ENCODE data around the gene YIF1A.

YIF1A gene

DNA sequence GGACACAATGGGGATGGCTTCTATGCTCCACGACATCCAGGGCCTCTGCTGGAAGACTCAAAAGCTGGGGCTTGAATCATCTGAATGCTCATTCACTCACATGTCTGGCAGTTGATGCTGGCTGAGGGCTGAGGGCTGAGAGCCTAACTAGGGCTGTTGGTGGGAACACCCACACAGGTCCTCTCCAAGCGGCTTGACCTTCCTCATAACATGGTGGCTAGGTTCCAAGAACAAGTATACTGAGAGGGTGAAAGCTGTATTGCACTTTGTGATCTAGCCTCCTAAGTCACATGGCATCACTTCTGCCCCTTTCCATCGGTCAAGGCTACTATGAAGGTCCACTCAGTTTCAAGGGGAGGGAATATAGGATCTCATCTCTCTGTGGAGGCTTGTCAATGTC, 10.2 kb upstream of the YIF1A start:
- DNase-seq (ENCODE audit: low spot score in 2 of 2) (no peak), ATAC-seq (no peak)
- H3K27ac Mint-ChIP-seq = no peak overlapping the region
- no peaks in the 10 kb centered on the region for H3K4me1 Mint-ChIP-seq
- H3K4me3 Mint-ChIP-seq = no peak overlapping the region
- no peaks in the 10 kb centered on the region for H3K36me3 Mint-ChIP-seq
- H3K9me3 Mint-ChIP-seq = no peaks in the 10 kb centered on the region

DNA sequence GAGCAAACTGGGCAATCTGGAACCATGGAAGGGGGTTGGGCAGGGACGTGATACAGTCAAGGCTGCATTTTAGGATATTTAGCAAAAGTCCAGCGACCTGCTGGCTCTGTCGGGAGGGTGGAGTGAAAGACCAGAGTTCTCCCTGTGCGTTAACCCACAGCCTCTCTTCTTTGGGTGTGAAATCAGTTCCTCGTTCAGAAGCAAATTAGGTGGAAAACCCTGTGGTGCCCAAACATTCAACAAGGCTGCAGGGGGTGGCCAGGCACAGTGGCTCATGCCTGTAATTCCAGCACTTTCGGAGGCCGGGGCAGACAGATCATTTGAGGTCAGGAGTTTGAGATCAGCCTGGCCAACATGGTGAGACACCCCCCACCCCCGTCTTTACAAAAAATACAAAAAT, 8.7 kb upstream of the YIF1A start:
- no peak overlapping the region for H3K27ac Mint-ChIP-seq
- H3K9me3 Mint-ChIP-seq = no peaks in the 10 kb centered on the region
- peaks cover 9% of the 10 kb centered on the region for H3K4me1 Mint-ChIP-seq
- H3K4me3 Mint-ChIP-seq = no peak overlapping the region
- no peaks in the 10 kb centered on the region for H3K36me3 Mint-ChIP-seq
- no peak for DNase-seq (ENCODE audit: low spot score in 2 of 2)
- ATAC-seq = no peak

DNA sequence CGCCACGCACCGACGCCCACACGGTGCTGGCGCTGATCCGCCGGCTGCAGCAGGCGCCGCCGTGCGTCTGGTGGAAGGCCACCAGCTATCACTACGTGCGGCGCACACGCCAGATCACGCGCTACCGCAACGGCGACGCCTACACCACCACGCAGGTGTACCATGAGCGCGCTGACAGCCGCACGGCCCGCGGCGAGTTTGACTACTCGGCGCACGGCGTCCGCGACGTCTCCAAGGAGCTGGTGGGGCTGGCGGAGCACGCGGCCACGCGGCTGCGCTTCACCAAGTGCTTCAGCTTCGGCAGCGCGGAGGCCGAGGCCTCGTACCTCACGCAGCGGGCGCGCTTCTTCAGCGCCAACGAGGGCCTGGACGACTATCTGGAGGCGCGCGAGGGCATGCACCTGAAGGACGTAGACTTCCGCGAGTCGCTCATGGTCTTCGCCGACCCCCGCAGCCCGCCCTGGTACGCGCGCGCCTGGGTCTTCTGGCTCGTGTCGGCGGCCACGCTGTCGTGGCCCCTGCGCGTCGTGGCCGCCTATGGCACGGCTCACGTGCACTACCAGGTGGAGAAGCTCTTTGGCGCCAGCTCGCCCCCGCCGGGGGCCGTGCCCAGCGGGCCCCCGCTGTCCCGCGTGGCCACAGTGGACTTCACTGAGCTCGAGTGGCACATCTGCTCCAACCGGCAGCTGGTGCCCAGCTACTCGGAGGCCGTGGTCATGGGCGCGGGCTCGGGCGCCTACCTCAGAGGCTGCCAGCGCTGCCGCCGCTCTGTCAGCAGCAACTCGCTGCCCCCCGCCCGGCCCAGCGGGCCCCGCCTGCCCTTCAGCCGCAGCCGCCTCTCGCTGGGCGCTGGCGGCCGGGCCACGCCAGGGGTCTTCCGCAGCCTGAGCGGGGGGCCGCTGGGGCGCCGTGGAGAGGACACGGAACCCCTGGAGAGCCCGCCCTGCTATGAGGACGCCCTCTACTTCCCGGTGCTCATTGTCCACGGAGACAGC, 6.0 kb upstream of the YIF1A start:
- H3K9me3 Mint-ChIP-seq = no peaks in the 10 kb centered on the region
- H3K36me3 Mint-ChIP-seq = no peaks in the 10 kb centered on the region
- no peak for DNase-seq (ENCODE audit: low spot score in 2 of 2)
- no peak overlapping the region for H3K4me3 Mint-ChIP-seq
- no peak overlapping the region for H3K27ac Mint-ChIP-seq
- H3K4me1 Mint-ChIP-seq = peaks cover 26% of the 10 kb centered on the region
- ATAC-seq = no peak

DNA sequence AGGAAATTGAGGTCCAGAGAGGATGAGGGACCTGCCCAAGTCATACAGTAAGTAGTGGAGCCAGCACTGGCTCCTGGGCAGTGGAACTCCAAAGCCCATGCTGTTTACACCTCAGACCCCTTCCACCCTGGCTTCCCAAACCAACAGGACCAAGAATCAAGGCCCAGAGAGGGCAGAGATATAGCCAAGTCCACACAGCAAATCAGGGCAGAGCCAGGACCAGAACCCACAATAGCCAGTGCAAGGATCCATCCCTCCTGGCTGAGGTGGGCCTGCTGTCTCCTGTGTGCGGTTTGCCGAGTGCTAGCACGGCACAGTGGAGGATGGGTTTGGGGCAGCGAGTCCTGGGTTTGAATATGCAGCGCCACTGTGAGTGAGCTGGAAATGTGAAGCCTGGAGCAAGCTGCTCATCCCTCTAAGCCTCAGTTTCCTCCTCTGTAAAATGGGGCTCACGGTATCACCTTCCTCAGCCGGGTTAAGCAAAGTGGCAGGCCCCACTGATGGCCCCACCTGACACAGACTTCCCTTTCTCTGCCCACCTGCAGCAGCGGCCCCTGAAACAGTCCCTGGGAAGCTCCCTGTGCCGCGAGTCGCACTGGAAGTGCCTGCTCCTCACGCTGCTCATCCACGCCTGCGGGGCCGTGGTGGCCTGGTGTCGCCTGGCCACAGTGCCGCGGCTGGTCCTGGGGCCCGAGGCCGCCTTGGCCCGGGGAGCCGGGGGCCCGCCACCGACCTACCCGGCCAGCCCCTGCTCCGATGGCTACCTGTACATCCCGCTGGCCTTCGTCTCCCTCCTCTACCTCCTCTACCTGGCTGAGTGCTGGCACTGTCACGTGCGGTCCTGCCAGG, 5.1 kb upstream of the YIF1A start:
- Mint-ChIP-seq H3K4me3 (no peak overlapping the region), H3K27ac (no peak overlapping the region), H3K4me1 (peaks cover 35% of the 10 kb centered on the region), H3K9me3 (no peaks in the 10 kb centered on the region), H3K36me3 (peaks cover 8% of the 10 kb centered on the region)
- ATAC-seq (no peak), DNase-seq (ENCODE audit: low spot score in 2 of 2) (no peak)

DNA sequence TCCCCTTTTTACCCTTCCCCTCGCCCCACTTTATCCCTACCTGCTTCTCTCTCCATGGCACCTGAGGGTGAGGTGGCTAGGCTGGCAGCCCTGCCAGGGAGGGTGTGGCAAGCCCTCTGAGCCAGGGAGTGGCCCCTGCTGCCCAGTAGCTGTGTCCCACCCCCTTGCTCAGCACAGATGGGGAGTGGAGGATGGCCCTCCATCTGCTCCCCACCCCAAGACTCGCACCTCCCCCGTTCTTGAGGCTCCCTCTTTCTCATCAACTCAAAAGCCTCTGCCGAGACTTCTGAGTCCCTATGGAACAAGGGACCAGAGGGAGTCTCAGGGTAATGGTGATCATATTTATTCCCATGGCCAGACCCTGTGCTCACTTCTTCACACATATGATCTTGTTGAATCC, 4.4 kb upstream of the YIF1A start:
- H3K4me1 Mint-ChIP-seq = peaks cover 39% of the 10 kb centered on the region
- peaks cover 14% of the 10 kb centered on the region for H3K36me3 Mint-ChIP-seq
- peak overlapping the region; percentile 35 for H3K4me3 Mint-ChIP-seq
- no peaks in the 10 kb centered on the region for H3K9me3 Mint-ChIP-seq
- ATAC-seq = no peak
- H3K27ac Mint-ChIP-seq = no peak overlapping the region
- no peak for DNase-seq (ENCODE audit: low spot score in 2 of 2)

DNA sequence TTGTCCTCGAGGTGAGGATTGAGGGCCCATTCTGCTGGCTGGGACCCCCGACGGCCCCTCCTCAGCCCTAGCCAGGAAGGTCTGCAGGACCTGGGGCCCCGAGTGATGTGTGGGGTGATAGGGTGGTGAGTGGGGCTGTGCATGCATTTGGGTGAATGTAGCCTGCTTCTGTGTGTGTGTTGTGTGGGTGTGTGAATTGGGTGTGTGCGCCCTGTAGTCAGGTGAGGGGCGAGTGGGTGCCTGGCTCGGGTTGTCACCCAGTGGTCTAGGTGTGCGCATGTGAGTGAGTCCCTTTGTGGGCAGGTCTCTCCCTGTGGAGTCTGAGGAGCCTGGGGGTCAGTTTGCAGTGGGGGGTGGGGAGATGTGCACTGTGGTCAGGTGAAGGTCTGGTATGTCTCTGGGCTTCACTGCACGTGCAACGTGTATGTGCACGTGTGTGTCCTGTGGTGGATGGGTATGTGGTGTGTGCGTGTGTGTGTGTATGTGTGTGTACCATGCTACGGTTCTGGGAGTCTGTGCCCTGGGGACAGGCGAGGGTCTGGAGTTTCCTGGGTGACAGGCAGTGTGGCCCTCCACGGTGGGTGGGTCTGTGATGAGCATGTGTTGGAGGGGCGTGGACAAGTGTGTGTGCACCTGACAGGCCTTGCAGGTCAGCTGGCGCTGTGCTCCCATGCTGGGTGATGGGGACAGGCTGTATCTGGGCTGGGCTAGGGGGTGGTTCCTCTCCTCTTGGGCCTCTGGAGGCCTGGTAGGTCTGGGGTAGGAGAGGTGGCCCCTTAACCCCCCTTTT, 3.8 kb upstream of the YIF1A start:
- peak overlapping the region; percentile 15 for H3K27ac Mint-ChIP-seq

DNA sequence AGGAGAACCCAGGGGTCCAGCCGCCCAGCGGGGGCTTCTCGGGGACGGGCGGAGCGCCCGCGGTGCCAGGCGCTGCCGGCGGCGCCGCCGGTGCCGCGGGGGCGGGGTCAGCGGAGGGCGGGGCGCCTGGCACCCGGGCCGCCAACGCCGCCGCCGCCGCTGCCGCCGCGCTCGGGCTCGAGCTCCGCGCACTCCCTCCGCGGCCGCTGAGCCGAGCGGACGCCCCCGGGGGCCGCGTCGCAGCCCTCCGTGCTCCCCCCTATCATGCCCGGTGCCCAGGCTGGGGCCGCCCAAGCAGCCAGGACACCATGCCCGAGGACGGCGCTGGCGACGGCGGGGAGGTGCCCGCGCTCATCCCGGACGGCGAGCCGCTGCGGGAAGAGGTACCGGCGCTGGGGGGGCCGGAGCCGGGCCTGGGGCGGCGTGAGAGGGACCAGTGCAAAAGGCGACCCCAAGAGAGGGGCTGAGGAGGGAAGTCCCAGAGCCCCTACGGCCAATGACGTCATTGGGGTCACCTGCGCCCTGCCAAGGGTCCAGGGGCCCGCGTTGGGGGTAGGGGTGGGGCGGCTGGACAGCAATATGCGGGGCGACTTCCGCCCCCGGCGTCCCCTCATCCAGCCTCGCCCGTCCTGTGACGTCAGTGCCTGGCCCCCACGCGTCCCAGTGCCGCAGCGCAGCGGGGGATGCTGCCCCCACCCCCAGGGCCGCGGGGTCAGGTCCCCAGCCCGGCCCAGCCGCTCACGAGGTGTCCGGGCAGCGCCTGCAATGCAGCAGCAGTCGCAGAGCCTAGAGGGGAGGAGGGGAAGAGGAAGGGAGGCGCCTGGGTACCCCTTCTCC, 3.0 kb upstream of the YIF1A start, which contains the start of gene TMEM151A:
TMEM151A (plus strand) TSS at position 189 of the 837 bp plus-strand sequence; CDS start at position 309, 120 bp downstream.
- peak within 1 kb of the TSS; percentile 15 for H3K27ac Mint-ChIP-seq
- H3K9me3 Mint-ChIP-seq = no peaks in the 10 kb centered on the region
- ATAC-seq (no peak), DNase-seq (ENCODE audit: low spot score in 2 of 2) (no peak)
- H3K4me1 Mint-ChIP-seq = peaks cover 52% of the 10 kb centered on the region
- peaks cover 21% of the 10 kb centered on the region for H3K36me3 Mint-ChIP-seq
- H3K4me3 Mint-ChIP-seq = peak within 1 kb of the TSS; percentile 88

More for the DNA sequence above, 3.8 kb upstream of the YIF1A start:
- DNase-seq (ENCODE audit: low spot score in 2 of 2) (no peak), ATAC-seq (no peak)
- no peaks in the 10 kb centered on the region for H3K9me3 Mint-ChIP-seq
- peaks cover 45% of the 10 kb centered on the region for H3K4me1 Mint-ChIP-seq
- H3K36me3 Mint-ChIP-seq = peaks cover 21% of the 10 kb centered on the region
- peak overlapping the region; percentile 35 for H3K4me3 Mint-ChIP-seq

DNA sequence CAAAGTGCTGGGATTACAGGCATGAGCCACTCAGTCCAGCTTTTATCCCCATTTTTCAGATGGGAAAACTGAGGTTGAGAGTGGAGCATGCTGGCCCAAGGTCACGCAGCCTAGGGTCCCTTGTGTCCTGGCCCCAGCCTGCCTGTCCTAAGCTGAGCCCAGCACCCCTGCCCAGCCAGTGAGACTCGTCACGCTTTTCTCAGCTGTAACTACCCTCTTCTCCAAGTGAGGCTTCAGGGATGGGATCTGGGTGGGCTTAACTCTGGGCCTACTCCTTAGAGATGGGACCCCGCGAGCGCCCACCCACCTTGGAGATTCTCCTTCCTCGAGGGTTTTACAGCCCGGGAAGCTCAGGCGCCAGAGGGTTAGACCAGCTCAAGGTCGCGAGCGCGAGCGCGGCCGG, 2.4 kb upstream of the YIF1A start:
- ATAC-seq = no peak

DNA sequence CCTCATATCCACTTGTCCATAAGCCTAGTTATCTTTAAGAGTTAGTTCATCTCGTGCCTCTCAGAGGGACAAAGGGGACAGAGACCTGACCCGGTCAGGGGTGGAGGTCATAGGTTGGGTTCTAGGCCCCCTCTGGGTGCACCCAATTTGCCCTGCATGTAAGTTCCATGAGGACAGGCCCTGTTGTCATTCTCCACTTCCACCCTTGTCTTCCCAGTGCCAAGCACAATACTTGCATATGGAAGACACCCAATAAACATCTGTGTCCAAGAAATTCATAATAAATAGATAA, 1.3 kb upstream of the YIF1A start:
- Mint-ChIP-seq H3K9me3 (no peaks in the 10 kb centered on the region), H3K27ac (no peak overlapping the region), H3K36me3 (peaks cover 29% of the 10 kb centered on the region), H3K4me1 (peaks cover 63% of the 10 kb centered on the region), H3K4me3 (peak overlapping the region; percentile 88)
- DNase-seq (ENCODE audit: low spot score in 2 of 2) = no peak
- no peak for ATAC-seq

More for the DNA sequence above, 2.4 kb upstream of the YIF1A start:
- Mint-ChIP-seq H3K9me3 (no peaks in the 10 kb centered on the region), H3K27ac (no peak overlapping the region), H3K4me1 (peaks cover 56% of the 10 kb centered on the region), H3K4me3 (peak overlapping the region; percentile 88), H3K36me3 (peaks cover 26% of the 10 kb centered on the region)
- DNase-seq (ENCODE audit: low spot score in 2 of 2) = no peak

DNA sequence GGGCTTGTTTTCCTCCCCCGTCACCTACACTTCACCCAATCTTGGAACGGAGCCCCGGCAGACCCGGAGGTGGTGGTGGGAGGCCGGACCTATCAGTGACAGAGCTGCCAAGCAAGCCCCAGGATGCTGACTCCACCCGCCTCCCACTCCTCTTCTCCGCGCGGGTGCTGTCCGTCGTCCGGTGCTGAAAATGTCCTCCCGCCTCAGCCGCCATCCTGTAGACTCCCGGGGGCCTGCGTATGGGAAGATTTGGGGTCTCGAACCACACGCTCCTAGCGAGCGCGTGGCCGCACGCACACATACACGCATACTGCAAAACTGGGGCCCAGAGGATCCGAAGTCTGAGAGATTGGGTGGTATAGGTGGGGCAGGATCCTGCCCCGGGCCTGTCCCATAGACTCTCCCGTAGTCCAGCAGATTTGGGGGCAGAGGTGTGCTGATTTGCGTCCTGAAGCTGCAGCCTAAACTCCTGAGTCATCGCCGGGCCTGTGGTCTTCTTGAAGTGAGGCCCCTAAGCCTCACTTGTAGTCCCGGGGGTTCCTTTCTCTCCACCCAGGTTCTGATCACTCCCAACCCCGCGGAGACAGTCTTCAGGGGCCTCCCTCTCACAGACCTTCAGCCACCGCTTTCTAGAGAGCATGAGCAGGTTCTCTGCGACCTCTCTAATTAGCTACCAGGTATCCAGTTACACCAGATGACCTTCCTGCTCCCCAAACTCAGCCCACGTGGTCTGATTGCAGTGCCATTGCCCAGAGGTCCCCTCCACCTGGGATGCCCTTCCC, 796 bp upstream of the YIF1A start:
- H3K4me3 Mint-ChIP-seq = peak overlapping the region; percentile 88
- H3K27ac Mint-ChIP-seq = peak overlapping the region; percentile 94
- no peaks in the 10 kb centered on the region for H3K9me3 Mint-ChIP-seq
- DNase-seq (ENCODE audit: low spot score in 2 of 2) (peak in 1 of 2 donors; percentile 57), ATAC-seq (peak; percentile 79)
- H3K36me3 Mint-ChIP-seq = peaks cover 32% of the 10 kb centered on the region
- H3K4me1 Mint-ChIP-seq = peaks cover 67% of the 10 kb centered on the region

DNA sequence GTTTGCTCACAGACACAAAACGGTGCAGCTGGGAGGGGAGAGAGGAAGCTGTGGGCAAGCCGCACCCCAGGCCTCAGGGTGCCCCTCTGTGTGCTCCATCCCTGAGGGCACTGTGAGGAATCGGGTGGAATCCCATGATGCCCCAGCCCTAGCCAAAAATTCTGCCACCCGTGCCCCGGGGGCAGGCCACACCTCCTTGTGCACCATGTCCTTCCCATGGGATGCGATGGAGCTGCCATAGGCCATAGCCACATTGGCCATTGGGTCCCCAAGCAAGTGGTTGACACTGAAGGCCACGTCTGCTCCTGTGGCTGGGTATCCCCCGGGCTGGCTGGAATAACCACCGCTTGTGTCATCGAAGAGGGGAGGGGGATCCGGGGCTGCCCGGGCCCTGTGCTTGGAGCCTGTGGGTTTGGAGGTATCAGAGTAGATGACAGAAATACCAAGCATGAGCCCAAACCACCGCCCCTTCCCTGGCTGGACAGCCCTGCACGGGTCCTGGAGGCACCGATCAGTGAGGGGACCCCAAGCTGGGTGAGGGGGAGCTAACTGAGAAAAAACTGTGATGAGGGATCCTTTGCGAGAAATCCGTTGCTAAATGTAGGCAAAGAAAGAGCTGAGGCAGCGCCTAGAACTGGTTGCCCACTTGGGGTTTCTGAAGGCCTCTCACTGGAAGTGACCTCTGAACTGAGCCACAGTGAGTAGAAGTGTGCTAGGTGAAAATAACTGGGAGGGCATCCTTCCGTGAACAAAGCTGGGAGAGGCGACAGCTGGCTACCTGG, 863 bp downstream of the YIF1A start:
- no peak for ATAC-seq

DNA sequence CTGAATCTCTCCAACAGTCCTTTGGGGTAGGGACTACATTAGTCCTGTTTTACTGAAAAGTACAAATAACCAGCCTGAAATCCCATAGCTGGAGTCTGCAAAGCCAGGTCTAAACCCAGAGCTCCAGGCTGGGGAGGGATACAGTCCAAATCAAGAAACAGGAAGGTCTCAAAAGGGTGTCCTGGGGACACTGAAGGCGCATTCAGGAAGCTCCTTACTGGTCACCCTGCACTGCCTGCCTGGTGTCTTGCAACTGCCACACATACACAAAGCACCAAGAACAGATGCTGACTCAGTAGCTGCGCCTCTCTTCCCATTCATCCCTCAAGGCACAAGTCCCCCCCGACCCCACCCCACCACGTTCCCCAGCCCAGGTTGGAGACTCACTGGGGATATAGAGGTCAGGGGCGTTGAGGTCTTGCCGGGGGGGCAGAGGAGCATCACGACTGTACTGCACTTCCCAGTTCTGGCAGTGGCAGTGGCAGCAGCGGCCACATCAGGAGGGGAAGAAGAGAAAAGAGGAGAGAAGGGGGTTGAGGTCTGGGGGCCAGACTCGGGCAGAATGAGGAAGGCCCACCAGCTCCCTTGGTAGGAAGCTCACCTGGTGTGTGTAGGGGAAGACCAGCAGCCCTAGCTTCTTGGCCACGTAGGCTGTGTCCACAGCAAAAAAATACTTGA, 1.6 kb downstream of the YIF1A start:
- no peak for ATAC-seq
- H3K4me3 Mint-ChIP-seq = peak overlapping the region; percentile 88
- H3K27ac Mint-ChIP-seq = peak overlapping the region; percentile 94
- H3K9me3 Mint-ChIP-seq = no peaks in the 10 kb centered on the region
- DNase-seq (ENCODE audit: low spot score in 2 of 2) = no peak
- H3K36me3 Mint-ChIP-seq = peaks cover 41% of the 10 kb centered on the region
- H3K4me1 Mint-ChIP-seq = peaks cover 66% of the 10 kb centered on the region

More for the DNA sequence above, 863 bp downstream of the YIF1A start:
- Mint-ChIP-seq H3K27ac (peak overlapping the region; percentile 94), H3K9me3 (no peaks in the 10 kb centered on the region), H3K4me1 (peaks cover 66% of the 10 kb centered on the region), H3K36me3 (peaks cover 34% of the 10 kb centered on the region), H3K4me3 (peak overlapping the region; percentile 88)
- DNase-seq (ENCODE audit: low spot score in 2 of 2) = no peak

DNA sequence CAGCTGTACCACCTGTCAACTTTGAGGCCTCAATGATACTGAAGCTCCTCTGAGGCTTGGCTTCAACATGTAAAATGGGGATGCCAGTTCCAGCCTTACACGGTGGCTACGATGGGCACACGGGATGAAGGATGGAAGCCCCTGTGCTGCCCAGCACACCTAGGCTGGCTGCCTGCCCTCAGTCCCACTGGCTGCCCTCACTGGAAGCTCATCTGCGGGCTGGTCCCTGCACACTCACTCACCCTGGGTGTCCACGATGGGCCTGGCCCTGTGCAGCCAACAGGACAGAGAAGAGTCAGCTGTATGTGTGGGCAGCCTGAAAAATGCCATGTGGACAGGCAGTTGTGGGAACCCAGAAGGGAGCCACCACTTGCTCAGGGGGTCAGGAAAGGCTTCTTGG, 2.2 kb downstream of the YIF1A start:
- ATAC-seq (no peak), DNase-seq (ENCODE audit: low spot score in 2 of 2) (no peak)
- no peaks in the 10 kb centered on the region for H3K9me3 Mint-ChIP-seq
- peak overlapping the region; percentile 88 for H3K4me3 Mint-ChIP-seq
- H3K4me1 Mint-ChIP-seq = peaks cover 71% of the 10 kb centered on the region
- H3K36me3 Mint-ChIP-seq = peaks cover 48% of the 10 kb centered on the region
- H3K27ac Mint-ChIP-seq = no peak overlapping the region

Measured in stimulated activated effector memory CD8-positive, alpha-beta T cell treated with anti-CD3 and anti-CD28 coated beads, Interleukin-12 subunit alpha, Interleukin-12 subunit beta, amount 100 ng/mL, for 72 hours (primary cell).